ENCODE measurements around the gene EXT2. TPM values are rescaled to one million over a fixed set of nuclear protein-coding genes. Genes with fewer than 3 reads are reported as not detected.

EXT2 gene
- total RNA-seq, 4 donors from 2014 or later: 47.8 to 80.4 (median 68.0) TPM

DNA sequence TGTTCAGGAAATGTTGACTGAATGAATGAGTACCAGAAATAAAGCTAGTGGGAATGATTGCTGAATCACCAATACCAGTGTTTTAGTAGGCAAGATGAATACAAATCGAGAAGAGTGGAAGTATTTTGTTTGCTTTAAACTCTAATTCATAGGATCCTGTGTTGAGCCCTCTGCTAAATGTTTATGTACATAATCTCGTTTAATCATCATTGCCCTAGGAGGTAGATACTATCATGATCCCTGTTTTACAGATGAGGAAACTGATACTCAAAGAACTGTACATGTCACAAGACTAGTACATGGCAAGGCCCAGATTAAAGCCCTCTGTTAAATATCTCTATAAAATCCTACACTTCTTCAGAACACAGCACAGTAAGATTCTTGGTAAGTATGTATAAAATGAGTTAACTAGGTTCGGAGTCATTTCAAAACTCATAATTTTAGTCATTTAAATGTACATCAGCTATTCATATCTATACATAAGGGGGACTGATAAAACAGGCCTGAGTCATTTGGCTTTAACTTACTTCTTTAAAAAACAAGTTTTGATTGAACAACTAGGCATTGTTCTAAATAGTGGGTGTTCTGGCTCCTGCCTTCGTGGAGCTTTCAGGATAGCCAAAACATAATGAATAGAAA is 97.1 kb downstream of the EXT2 start:
- Histone ChIP-seq H3K27me3 (no peaks in the 10 kb centered on the region), H3K9me3 (peaks cover 0 to 21% (median 14%) of the 10 kb centered on the region in 4 donors), H3K4me3 (no peak overlapping the region), H3K36me3 (peaks cover 0 to 23% (median 7%) of the 10 kb centered on the region in 4 donors), H3K27ac (replicated peaks in 1 of 4) (no peak overlapping the region), H3K4me1 (no peaks in the 10 kb centered on the region)
- WGBS: 83% methylated on average over 4 of the region's 4 CpGs
- intact Hi-C loops (cut with DNase I): no loop called here
- no peak for DNase-seq (ENCODE audit: extremely low spot score)
- TF ChIP-seq POLR2A (IDR thresholded peaks at IDR 0.05; ENCODE audit: low read depth) (no peak), POLR2AphosphoS5 (IDR thresholded peaks at IDR 0.05) (no peak), EP300 (IDR thresholded peaks at IDR 0.05) (no peak)
- TF ChIP-seq, protein P1, sequence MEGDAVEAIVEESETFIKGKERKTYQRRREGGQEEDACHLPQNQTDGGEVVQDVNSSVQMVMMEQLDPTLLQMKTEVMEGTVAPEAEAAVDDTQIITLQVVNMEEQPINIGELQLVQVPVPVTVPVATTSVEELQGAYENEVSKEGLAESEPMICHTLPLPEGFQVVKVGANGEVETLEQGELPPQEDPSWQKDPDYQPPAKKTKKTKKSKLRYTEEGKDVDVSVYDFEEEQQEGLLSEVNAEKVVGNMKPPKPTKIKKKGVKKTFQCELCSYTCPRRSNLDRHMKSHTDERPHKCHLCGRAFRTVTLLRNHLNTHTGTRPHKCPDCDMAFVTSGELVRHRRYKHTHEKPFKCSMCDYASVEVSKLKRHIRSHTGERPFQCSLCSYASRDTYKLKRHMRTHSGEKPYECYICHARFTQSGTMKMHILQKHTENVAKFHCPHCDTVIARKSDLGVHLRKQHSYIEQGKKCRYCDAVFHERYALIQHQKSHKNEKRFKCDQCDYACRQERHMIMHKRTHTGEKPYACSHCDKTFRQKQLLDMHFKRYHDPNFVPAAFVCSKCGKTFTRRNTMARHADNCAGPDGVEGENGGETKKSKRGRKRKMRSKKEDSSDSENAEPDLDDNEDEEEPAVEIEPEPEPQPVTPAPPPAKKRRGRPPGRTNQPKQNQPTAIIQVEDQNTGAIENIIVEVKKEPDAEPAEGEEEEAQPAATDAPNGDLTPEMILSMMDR (IDR thresholded peaks at IDR 0.05): no peak

DNA sequence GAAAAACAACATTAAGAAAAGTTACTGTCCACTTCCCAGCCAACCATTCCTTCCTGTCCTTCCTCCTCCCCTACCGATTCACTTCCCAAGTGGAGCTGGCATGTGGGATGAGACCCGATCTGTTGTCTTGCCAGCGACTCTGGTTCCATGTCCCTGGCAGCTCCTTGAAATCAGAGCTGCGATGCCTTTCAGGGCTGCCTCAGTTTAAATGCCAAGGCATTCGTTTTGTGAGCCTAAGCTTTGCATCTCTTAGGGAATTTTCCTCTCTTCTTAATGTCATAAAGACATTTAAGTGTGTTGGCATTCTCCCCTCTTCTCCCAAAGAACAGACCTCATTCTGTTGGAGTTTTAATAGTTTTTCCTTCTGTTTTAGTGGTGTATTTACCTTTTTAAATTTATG is 98.4 kb downstream of the EXT2 start:
- no peak for TF ChIP-seq POLR2A (IDR thresholded peaks at IDR 0.05; ENCODE audit: low read depth)
- TF ChIP-seq, protein P1 (IDR thresholded peaks at IDR 0.05): no peak
- TF ChIP-seq EP300 (IDR thresholded peaks at IDR 0.05): no peak
- no peak for TF ChIP-seq POLR2AphosphoS5 (IDR thresholded peaks at IDR 0.05)
- Histone ChIP-seq H3K4me3 (no peak overlapping the region), H3K27ac (replicated peaks in 1 of 4) (no peak overlapping the region), H3K4me1 (no peaks in the 10 kb centered on the region), H3K9me3 (peaks cover 0 to 8% (median 4%) of the 10 kb centered on the region in 4 donors), H3K27me3 (no peaks in the 10 kb centered on the region), H3K36me3 (peaks cover 0 to 29% (median 8%) of the 10 kb centered on the region in 4 donors)
- intact Hi-C loops (cut with DNase I): no loop called here
- 93% methylated on average over 5 of the region's 5 CpGs for WGBS
- DNase-seq (ENCODE audit: extremely low spot score): no peak

DNA sequence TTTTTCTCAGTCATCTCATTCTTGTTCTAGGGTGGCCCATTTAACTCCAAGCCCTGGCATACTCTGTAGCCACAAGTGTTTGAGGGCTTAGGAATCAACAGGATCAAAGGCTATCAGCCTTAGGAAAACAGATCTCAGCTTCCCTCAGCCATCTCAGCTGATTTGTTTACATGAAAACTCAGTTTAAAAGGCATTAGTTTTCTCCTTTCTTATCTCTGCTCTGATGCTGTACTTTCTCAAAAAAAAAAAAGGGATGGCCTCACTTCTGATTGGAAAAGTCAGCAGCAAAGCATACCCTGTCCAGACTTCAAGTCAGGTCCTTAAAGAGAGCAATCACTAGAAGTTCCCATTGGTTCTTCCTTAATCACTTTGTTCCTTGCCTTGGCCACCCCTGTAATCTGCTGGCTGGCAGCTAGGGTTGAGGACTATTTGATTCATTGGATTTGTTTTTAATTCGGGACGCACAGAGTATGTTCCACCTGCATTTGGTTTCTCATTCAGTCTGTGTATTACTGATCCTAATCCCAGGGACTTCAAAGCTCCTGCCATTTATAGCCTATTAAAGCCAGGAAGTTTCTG is 102.8 kb downstream of the EXT2 start:
- H3K4me1 ChIP-seq: no peaks in the 10 kb centered on the region
- no peak for DNase-seq (ENCODE audit: extremely low spot score)
- WGBS: 81% methylated on average over 2 of the region's 2 CpGs

DNA sequence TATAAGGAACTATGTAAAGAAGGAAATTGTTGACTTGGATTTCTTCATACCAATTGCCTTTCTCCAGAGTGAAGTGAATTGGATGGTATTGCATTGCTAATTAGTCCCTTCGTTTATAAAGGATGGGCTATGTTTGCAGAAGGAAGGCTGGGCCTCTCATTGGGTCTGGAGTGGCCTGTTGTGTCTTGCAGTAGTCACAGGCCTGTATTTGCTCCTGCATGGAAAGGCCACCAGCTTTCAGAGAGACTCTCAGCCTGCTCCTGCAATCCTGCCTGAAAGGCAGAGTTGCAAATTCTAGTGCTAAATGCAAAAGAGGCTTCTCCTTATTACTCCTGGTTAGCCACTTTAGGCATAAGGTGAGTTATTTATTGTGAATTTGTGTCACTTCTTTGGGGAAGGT is 103.8 kb downstream of the EXT2 start:
- Histone ChIP-seq H3K36me3 (peaks cover 0 to 33% (median 12%) of the 10 kb centered on the region in 4 donors), H3K4me3 (no peak overlapping the region), H3K27me3 (no peaks in the 10 kb centered on the region), H3K4me1 (no peaks in the 10 kb centered on the region), H3K27ac (replicated peaks in 1 of 4) (no peak overlapping the region), H3K9me3 (no peaks in the 10 kb centered on the region)
- intact Hi-C loops (cut with DNase I): no loop called here
- no peak for DNase-seq (ENCODE audit: extremely low spot score)
- WGBS: 93% methylated on average over 1 of the region's 1 CpG
- TF ChIP-seq EP300 (IDR thresholded peaks at IDR 0.05) (no peak), POLR2A (IDR thresholded peaks at IDR 0.05; ENCODE audit: low read depth) (no peak), POLR2AphosphoS5 (IDR thresholded peaks at IDR 0.05) (no peak)
- TF ChIP-seq, protein P1 (IDR thresholded peaks at IDR 0.05): no peak

More for the DNA sequence above, 102.8 kb downstream of the EXT2 start:
- no peak for TF ChIP-seq EP300 (IDR thresholded peaks at IDR 0.05)
- no peak for TF ChIP-seq POLR2A (IDR thresholded peaks at IDR 0.05; ENCODE audit: low read depth)
- TF ChIP-seq POLR2AphosphoS5 (IDR thresholded peaks at IDR 0.05): no peak
- TF ChIP-seq, protein P1 (IDR thresholded peaks at IDR 0.05): no peak
- H3K27ac ChIP-seq (replicated peaks in 1 of 4): no peak overlapping the region
- H3K36me3 ChIP-seq: peaks cover 0 to 33% (median 12%) of the 10 kb centered on the region in 4 donors
- no peak overlapping the region for H3K4me3 ChIP-seq
- H3K9me3 ChIP-seq: no peaks in the 10 kb centered on the region
- no peaks in the 10 kb centered on the region for H3K27me3 ChIP-seq
- intact Hi-C loops (cut with DNase I): no loop called here
